GM21390 (cell line): ENCODE measurements around the gene RPRD1A.
"Not testable (repeated sequence)": the region's sequence is repeated elsewhere in the genome, so short reads cannot be mapped to it uniquely, and the experiment has no call there.

Source experiments
- ATAC-seq: cut with Tn5 transposase; IDR thresholded peaks from one replicate; pipeline ENCODE4 v1.9.1; 2021; ENCODE audit not compliant: unreplicated experiment

The RPRD1A gene

DNA sequence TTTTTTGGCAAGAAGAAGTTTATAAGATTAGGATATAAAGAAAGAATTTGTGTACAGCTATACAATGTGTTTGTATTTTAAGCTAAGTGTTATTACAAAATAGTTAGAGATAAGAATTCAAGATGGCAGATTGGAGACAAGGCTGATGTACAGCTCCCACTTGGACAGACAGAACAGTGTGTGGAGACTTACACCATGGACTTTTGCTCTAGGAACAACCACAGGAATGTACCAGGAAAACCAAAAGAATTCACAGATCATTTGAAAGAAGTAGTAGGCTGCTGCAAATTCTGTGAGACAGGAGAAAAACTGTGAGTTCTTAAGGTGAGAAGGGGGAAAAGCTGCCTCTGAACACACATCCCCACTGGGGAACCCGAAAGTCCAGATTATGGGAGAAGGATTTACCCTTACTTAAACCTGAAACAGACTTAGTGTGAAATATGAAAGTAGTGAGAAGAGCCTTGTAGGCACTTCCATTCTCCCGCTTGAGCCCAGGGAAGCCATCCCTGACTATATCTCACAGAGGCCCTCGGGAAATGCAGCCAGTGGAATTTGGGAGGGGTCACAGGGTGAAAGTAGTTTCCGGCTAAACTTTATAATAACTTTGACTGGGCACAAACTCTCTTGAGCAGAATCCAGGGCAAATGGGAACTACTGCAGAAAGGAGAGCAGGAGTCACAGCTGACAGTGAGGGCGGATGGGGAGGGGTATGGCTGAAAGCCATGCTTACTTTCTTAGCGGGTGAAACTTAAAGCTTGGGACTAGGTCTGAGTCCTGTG, 11.6 kb upstream of the RPRD1A start:
- ATAC-seq = no peak

- ATAC-seq = not testable (repeated sequence)
Observed at GRCh38 chr18:36077764-36078163, 10.4 kb upstream of the RPRD1A start.

DNA sequence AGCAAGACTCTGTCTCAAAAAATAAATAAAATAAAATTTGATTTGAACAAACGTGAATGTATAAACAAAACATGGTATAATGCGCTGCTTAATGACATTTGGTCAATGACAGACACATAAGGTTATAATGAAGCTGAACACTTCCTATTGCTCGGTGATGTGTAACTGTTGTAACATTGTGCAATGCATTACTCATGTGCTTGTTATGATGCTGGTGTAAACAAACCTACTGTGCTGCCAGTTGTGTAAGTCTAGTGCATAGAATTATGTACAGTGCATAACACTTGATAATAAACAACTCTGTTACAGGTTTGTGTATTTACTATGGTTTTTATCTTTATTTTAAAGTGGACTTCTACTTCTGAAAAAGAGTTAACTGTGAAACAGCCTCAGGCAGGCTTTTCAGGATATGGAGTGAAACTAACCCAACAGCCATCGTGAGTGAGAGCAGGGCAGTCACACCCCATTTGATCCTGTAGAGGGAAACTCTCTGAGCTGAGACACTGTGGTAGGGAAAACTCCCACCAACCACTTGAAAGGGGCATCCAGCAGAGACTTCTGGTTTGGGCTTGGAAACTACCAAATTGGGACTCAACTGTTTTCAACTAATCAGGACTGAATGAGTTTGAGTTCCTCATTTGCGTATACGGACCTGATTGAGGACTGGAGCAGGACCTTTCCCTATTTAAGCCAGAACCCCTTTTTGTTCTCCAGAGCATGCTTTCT, 8.7 kb upstream of the RPRD1A start:
- peak; percentile 63 for ATAC-seq

GRCh38 chr18:36074435-36074834, 7.1 kb upstream of the RPRD1A start:
- no peak for ATAC-seq

DNA sequence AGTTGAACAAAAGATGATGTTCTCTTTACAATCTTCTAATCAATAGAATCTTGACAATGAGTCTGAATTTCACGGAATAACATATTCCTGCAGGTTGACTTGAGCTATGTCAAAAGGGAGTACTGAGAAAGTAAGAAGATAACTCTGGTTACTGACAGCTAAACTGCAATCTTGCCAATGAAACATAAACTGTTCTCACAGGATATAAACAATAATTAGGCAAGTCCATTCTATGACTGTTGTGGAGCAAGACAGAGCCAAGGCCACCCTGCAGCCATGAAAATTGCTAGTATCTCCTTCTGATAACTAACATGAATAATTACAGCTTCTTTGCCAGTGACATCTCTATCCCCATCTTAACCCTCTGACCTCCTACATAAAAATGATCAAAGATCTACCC, 6.3 kb upstream of the RPRD1A start:
- no peak for ATAC-seq

DNA sequence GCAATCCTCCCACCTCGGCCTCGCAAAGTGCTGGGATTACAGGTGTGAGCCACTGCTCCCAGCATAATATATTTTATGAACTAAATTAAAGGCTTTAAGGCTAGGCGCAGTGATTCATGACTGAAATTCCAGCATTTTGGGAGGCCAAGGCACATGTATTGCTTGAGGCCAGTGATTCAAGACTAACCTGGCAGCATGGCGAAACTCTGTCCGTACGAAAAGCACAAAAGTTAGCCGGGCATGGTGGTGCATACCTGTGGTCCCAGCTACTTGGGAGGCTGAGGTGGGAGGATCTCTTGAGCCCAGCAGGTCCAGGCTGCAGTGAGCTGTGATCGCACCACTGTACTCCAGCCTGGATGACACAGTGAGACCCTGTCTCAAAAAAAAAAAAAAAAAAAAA, 5.0 kb upstream of the RPRD1A start:
- ATAC-seq = not testable (repeated sequence)

DNA sequence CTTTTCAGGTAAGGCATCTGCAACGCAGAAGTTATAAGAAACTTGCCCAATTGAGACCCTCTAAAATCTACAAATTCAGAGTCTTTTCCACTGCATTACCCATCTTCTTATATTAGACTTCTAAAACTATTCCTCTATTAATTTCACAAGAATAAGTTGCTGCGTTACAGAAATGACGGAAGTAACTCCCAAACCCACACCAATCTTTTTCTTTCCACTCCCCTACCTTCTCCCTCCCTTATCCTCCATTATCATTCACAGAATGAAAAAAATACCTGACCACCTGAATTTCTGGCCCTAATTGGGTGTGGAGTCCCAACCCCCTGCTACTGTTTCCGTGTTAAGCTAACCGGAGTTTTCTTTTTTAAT, 689 bp downstream of the RPRD1A start:
- no peak for ATAC-seq

DNA sequence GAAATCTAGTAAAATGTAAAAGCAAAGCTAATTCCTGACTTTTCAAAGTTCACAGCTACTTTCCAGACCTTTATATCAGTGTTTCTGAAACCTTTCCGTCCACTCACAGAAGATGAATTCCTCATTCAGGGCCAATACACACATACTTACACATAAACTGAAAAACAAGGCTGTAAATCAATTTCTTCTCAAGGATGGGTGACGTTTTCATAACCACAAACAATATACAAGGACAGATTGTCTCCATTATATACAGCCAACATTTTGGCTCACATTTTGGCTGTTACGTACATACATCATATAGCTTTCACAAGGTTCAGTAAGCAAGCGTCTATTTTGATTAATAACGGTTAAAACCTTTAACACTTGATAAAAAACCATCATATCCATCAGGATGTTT, 1.4 kb downstream of the RPRD1A start:
- no peak for ATAC-seq

- ATAC-seq = not testable (repeated sequence)
Observed at GRCh38 chr18:36064809-36065079, 2.6 kb downstream of the RPRD1A start.

- ATAC-seq = no peak
Observed at GRCh38 chr18:36064027-36064808, 3.1 kb downstream of the RPRD1A start.

DNA sequence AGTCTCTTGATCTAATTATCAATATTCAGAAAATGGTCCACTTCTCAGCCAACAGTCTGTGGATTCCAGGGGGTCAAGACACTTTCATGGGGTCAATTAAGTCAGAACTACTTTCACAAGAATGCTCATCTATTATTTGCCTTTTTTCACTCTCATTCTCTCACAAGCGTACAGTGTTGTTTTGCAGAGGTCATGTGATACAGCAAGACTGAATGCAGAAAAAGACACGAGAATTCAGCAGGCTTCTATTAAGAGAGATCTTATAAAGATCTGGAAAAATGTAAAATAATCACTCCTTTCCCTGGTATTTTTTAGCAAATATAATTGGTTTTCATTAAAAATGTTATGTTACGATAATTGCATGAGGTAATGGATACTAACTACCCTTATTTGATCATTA, 8.7 kb downstream of the RPRD1A start:
- no peak for ATAC-seq

DNA sequence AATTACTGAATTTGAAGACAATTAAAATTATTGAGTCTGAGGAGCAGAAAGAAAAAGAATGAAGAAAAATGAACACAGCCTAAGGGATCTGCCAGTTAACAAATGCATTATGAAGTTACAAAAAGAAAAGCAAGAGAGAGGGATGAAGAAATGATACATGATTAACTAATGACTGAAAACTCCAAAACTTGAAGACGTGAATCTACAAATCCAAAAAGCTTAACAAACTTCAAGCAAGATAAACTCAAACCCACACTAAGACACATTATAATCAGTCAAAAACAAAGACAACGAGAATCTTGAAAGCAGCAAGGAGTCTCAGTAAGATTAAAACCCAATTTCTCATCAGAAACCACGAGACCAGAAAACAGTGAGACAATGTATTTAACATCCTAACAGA, 15.6 kb downstream of the RPRD1A start:
- ATAC-seq = no peak

GRCh38 chr18:36050479-36050878, 16.9 kb downstream of the RPRD1A start:
- ATAC-seq = no peak

GRCh38 chr18:36047521-36047920, 19.8 kb downstream of the RPRD1A start:
- ATAC-seq = no peak

DNA sequence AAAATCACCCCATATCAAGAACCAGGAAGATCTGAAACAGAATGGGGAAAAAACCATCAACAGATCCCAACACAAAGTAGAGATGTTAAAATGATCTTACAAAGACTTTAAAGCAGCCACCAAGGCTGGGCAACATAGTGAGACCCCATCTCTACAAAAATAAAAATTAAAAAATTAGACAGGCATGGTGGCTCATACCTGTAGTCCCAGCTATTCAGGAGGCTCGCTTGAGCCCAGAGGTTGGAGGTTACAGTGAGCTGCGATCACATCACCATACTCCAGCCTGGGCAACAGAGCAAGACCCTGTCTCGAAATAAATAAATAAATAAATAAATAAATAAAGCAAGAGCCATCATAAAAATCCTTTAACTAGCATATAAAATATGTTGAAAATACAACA, 20.5 kb downstream of the RPRD1A start:
- ATAC-seq = no peak

DNA sequence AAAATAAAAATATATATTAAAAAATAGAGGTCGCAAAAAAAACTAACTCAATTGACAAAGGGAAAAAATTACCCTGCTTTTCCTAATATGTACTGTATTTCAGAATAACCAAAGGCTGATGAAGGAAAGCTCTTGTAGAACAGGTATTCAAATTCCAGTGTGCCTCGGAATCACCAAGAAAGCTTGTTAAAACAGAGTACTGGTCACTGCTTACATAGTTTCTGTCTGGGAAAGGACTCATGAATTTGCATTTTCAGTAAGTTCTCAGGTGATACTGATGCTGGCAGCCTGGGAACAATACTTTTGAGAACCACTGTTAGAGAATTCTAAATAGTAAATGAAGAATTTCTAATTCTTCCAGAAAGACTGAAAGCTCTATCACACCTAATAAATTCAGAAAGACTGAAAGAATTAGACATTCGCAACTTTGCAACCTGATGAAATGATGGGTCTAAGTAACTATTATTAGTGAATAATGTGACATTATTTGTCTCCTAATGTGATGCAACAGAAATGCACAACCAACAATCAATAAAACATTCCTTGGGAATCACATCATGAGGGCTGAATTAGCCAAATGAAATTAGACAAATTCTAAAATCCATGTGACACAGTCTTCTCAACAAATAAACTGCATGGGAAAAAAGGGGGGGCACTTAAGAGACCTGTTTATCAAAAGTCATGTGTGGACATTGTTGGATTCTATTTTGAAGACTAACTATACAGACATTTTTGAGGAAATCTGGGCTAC, 21.9 kb downstream of the RPRD1A start:
- no peak for ATAC-seq

GRCh38 chr18:36043153-36043552, 24.2 kb downstream of the RPRD1A start:
- ATAC-seq = no peak

DNA sequence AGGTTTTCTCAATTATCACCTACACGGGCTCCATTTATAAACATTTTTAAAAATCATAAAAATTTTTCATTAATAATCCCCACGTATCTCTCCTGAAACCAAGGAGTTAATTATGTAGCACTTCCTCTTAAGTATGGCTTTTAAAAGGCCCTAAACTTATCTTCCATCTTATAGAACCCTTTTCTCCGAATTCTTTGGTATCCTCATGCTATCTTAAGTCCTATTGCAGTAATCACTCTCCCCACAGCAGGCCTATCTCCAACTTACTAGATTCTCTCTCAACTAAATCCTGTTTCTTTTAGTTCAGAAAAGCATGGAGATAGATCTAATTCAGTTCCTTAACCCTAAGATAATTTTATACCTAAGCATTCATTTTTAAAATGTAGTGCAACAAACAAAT, 26.2 kb downstream of the RPRD1A start:
- ATAC-seq = no peak

DNA sequence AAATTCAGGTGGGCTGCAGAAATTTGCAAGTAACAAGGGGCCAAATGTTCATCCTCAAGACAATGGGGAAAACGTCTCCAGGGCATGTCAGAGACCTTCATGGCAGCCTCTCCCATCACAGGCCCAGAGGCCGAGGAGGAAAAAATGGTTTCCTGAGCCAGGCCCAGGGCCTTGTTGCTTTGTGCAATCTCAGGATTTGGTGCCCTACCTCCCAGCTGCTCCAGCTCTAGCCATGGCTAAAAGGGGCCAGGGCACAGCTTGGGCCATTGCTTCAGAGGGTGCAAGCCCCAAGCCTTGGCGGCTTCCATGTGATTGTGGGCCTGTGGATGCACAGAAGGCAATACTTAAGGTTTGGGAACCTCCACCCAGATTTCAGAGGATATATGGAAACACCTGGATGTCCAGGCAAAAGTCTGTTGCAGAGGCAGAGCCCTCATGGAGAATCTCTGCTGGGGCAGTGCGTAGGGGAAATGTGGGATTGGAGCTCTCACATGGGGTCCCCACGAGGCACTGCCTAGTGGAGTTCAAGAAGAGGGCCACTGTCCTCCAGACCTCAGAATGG, 29.2 kb downstream of the RPRD1A start:
- ATAC-seq = no peak

DNA sequence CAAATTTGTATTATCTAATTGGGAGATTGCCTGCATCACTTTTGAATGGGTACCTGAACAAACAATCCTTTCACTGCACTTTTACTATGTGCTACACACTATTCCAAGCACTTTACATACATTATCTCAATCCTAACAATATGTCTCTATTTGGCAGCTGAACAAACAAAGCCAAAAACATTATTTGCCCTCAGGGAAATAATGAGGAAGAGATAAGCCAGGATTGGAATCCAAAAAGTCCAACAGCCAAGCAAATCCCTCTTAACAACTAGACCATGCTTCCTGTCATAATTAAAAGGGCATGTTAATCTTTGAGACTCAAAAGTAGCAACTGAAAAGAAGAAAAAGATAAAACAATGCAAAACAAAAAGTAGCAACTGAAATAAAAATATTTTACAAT, 32.1 kb downstream of the RPRD1A start:
- ATAC-seq = no peak

GRCh38 chr18:36034299-36034895, 33.0 kb downstream of the RPRD1A start:
- ATAC-seq = no peak
